PC-9 (cell line): ENCODE measurements around the gene RPP40. TPM values are rescaled to one million over a fixed set of nuclear protein-coding genes. Genes with fewer than 3 reads are reported as not detected.

ENCODE experiments used
- BruUV-seq: library from RNA; stranded (reverse); fragments of 400-500 nt; replicated peaks from 2 replicates; lab custom pipeline; 2021; lab: Mats Ljungman, UMichigan
- CTCF ChIA-PET: fragments of 300-600 bp; sonication (Branson Sonifier 250); formaldehyde crosslinking; loops from one replicate; lab custom pipeline; 2022; ENCODE audit warnings: antibody characterized with exemption; lab: Charles Lee
- POLR2A ChIA-PET: fragments of 300-600 bp; sonication (Branson Sonifier 250); formaldehyde crosslinking; loops from one replicate; lab custom pipeline; 2022; ENCODE audit warnings: antibody characterized with exemption; ENCODE audit not compliant: unreplicated experiment; lab: Charles Lee
- DNase-seq, 2 experiments: peaks; one replicate each; pipeline versions ENCODE4 v3.0.0 to v3.0.0-alpha.2; 2015 to 2022; ENCODE audit warnings: mixed read lengths in 1 of 2
- H2AFZ ChIP-seq: fragments of 200-600 bp; sonication (generic); 2 replicates; pipeline ENCODE4 v1.8.1; 2017; ENCODE audit warnings: antibody characterized with exemption
- H3F3A ChIP-seq: fragments of 200-600 bp; sonication (generic); 2 replicates; pipeline ENCODE4 v1.8.1; 2017; ENCODE audit warnings: antibody characterized with exemption, mild to moderate bottlenecking, low read depth; ENCODE audit not compliant: insufficient read depth
- H3K27ac ChIP-seq: fragments of 200-600 bp; sonication (generic); 2 replicates; pipeline ENCODE4 v1.6.1; 2016; ENCODE audit warnings: mixed run types
- H3K27me3 ChIP-seq: fragments of 200-600 bp; sonication (generic); 2 replicates; pipeline ENCODE4 v1.6.1; 2016; ENCODE audit warnings: low read depth, mixed run types; ENCODE audit not compliant: insufficient read depth
- H3K36me3 ChIP-seq: fragments of 200-600 bp; sonication (generic); 2 replicates; pipeline ENCODE4 v1.6.1; 2016; ENCODE audit warnings: low read depth, mixed run types
- H3K4me1 ChIP-seq: fragments of 200-600 bp; sonication (generic); replicated peaks from 2 replicates; pipeline ENCODE4 v1.6.1; 2016; ENCODE audit warnings: mixed run types; ENCODE audit not compliant: insufficient read depth
- H3K4me2 ChIP-seq: fragments of 200-600 bp; sonication (generic); 2 replicates; pipeline ENCODE4 v1.6.1; 2017; ENCODE audit warnings: mixed run types
- H3K4me3 ChIP-seq: fragments of 200-600 bp; sonication (generic); 2 replicates; pipeline ENCODE4 v1.6.1; 2016; ENCODE audit warnings: mixed run types
- H3K79me2 ChIP-seq: fragments of 200-600 bp; sonication (generic); 2 replicates; pipeline ENCODE4 v1.6.1; 2017; ENCODE audit warnings: low read depth, mixed run types
- H3K9me2 ChIP-seq: fragments of 200-600 bp; sonication (generic); 2 replicates; pipeline ENCODE4 v1.8.1; 2017; ENCODE audit warnings: mild to moderate bottlenecking; ENCODE audit not compliant: insufficient read depth
- H3K9me3 ChIP-seq: fragments of 200-600 bp; sonication (generic); 2 replicates; pipeline ENCODE4 v1.8.1; 2016; ENCODE audit warnings: low read depth; ENCODE audit not compliant: insufficient read depth
- H4K20me1 ChIP-seq: fragments of 200-600 bp; sonication (generic); 2 replicates; pipeline ENCODE4 v1.8.1; 2017; ENCODE audit not compliant: insufficient read depth
- EZH2 ChIP-seq: fragments of 200-600 bp; sonication (generic); IDR thresholded peaks from 2 replicates; pipeline ENCODE4 v1.8.0; 2017; ENCODE audit warnings: antibody characterized with exemption, low read depth
- intact Hi-C: fragments of 100-400 bp; cut with micrococcal nuclease; formaldehyde crosslinking; loops from one replicate; pipeline ENCODE4 v1.10.0; 2022; ENCODE audit not compliant: unreplicated experiment
- total RNA-seq: library from RNA; stranded (reverse); gene quantifications from 2 replicates; pipeline ENCODE4 v1.2.3, GENCODE V29; 2021
- TF ChIP-seq, protein P1 (sequence below): fragments of 200-600 bp; sonication (generic); conservative IDR thresholded peaks from 2 replicates; pipeline ENCODE4 v1.6.1; 2017; ENCODE audit warnings: mixed run types, antibody characterized with exemption, mild to moderate bottlenecking, moderate library complexity

The RPP40 gene
- total RNA-seq, 1 experiment from 2014 or later: 21.0 TPM

DNA sequence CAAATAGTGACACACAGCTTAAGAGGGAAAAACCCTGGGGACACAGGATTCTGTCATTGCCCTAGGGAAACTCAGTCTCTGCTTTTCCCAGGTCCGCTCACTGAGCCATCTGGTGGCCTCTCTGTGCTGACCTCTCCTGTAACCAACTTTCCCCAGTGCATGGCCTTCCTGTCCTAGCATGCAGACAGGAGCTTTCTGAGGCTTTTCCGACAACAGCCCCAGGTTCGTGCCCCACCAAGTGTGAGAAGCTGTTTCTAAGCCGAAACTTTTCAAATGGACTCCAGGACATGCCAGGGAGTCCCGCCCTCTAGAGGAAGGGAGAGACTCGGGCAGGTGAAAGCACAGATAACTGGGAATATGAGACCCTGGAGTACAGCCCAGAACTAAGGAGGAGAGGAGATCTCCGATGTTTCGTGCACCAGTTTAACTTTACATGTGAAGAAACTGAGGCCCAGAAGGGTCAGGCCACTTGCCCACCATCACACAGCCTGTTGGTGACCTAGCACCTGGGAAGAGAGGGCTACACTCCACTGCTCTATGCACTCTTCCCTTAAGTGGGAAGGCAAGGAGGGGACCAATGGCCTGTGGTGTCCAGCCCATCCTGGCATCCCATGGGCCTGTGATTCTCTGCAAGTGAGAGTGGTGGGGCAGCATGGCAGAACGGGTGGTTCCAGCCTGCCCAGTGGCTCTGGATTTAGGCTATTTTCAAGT lies 46.2 kb downstream of the RPP40 start:
- H3K79me2 ChIP-seq: no peaks in the 10 kb centered on the region
- CTCF ChIA-PET: no interaction called here

DNA sequence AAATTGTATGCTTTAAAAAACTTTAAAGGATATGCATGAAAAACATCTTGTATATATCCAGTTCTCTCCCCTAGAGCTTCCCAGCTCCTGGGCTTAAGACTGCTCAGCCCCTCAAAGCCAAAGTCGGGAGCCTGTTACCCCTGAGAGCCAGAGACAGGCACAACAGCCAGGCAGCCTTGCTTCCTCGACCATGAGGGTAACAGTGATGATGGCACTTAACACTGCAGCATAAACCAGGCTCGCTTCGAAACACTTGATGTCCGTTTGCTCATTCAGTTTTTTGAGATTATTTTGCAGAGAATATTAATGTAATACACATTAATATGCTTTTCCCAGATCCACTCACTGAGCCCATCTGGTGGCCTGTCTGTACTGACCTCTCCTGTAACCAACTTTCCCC lies 47.2 kb downstream of the RPP40 start:
- Histone ChIP-seq H3K4me3 (no peak overlapping the region), H3K79me2 (no peaks in the 10 kb centered on the region), H3F3A (no peaks in the 10 kb centered on the region), H4K20me1 (no peaks in the 10 kb centered on the region), H3K27ac (no peak overlapping the region), H3K27me3 (no peaks in the 10 kb centered on the region), H2AFZ (no peak overlapping the region), H3K4me1 (no peaks in the 10 kb centered on the region), H3K9me2 (no peaks in the 10 kb centered on the region), H3K4me2 (no peak overlapping the region), H3K9me3 (no peaks in the 10 kb centered on the region), H3K36me3 (no peaks in the 10 kb centered on the region)
- POLR2A ChIA-PET: no interaction called here
- BruUV-seq: no TSS peak
- no peak for TF ChIP-seq EZH2
- TF ChIP-seq, protein P1, sequence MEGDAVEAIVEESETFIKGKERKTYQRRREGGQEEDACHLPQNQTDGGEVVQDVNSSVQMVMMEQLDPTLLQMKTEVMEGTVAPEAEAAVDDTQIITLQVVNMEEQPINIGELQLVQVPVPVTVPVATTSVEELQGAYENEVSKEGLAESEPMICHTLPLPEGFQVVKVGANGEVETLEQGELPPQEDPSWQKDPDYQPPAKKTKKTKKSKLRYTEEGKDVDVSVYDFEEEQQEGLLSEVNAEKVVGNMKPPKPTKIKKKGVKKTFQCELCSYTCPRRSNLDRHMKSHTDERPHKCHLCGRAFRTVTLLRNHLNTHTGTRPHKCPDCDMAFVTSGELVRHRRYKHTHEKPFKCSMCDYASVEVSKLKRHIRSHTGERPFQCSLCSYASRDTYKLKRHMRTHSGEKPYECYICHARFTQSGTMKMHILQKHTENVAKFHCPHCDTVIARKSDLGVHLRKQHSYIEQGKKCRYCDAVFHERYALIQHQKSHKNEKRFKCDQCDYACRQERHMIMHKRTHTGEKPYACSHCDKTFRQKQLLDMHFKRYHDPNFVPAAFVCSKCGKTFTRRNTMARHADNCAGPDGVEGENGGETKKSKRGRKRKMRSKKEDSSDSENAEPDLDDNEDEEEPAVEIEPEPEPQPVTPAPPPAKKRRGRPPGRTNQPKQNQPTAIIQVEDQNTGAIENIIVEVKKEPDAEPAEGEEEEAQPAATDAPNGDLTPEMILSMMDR: no peak
- CTCF ChIA-PET: no interaction called here
- no peak for DNase-seq
- intact Hi-C loops: no loop called here

More for the DNA sequence above, 46.2 kb downstream of the RPP40 start:
- POLR2A ChIA-PET: no interaction called here
- DNase-seq: no peak
- intact Hi-C loops: no loop called here
- Histone ChIP-seq H3K4me2 (no peak overlapping the region), H3K27me3 (no peaks in the 10 kb centered on the region), H3K27ac (no peak overlapping the region), H3K9me3 (no peaks in the 10 kb centered on the region), H3K36me3 (no peaks in the 10 kb centered on the region), H3F3A (no peaks in the 10 kb centered on the region), H2AFZ (no peak overlapping the region), H3K4me1 (no peaks in the 10 kb centered on the region), H4K20me1 (no peaks in the 10 kb centered on the region), H3K4me3 (no peak overlapping the region), H3K9me2 (no peaks in the 10 kb centered on the region)
- TSS peak; percentile 34 for BruUV-seq
- TF ChIP-seq, protein P1: no peak
- TF ChIP-seq EZH2: no peak

DNA sequence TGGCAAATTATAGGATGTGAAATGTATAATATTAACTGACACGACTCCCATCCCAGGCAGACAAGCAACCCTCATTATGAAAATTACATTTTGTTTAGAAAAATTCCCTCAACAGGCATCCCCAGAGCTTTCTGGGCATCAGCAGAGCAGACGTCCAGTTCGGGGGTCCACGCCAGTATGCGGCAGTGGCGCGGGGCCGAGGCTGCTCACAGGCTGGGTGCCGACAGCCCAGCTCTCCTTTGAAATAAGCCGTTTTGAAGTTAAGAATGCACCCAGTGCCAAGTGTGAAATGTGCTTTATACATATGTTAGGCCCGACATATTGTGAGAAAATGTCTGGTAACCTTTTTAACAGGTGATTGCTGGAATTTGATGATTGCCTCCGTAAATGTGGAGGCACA lies 50.4 kb downstream of the RPP40 start:
- TF ChIP-seq EZH2: no peak
- TF ChIP-seq, protein P1: no peak
- no TSS peak for BruUV-seq
- Histone ChIP-seq H3K9me2 (no peaks in the 10 kb centered on the region), H3K36me3 (no peaks in the 10 kb centered on the region), H3K4me2 (no peak overlapping the region), H3K27me3 (no peaks in the 10 kb centered on the region), H3F3A (no peaks in the 10 kb centered on the region), H3K9me3 (no peaks in the 10 kb centered on the region), H3K4me1 (no peaks in the 10 kb centered on the region), H4K20me1 (no peaks in the 10 kb centered on the region), H3K27ac (no peak overlapping the region), H3K4me3 (no peak overlapping the region), H3K79me2 (no peaks in the 10 kb centered on the region), H2AFZ (no peak overlapping the region)
- intact Hi-C loops: no loop called here
- ChIA-PET CTCF (no interaction called here), POLR2A (no interaction called here)
- DNase-seq: no peak
